Stimulated activated CD4-positive, alpha-beta T cell treated with anti-CD3 and anti-CD28 coated beads, Interleukin-2, amount 100 ng/mL, for 24 hours (primary cell): ENCODE measurements around the gene ATP8A2.

Experiments
- DNase-seq, 2 donors: peaks; one replicate each; pipeline ENCODE4 v3.0.0-alpha.2; 2020

The ATP8A2 gene

GRCh38 chr13:25827831-25828465, 456.2 kb downstream of the ATP8A2 start:
- DNase-seq = no peak

GRCh38 chr13:25833761-25834160, 462.0 kb downstream of the ATP8A2 start:
- no peak for DNase-seq

GRCh38 chr13:25836574-25837336, 465.0 kb downstream of the ATP8A2 start:
- DNase-seq = no peak

- no peak for DNase-seq
Measured at GRCh38 chr13:25839371-25839770, 467.6 kb downstream of the ATP8A2 start.

DNA sequence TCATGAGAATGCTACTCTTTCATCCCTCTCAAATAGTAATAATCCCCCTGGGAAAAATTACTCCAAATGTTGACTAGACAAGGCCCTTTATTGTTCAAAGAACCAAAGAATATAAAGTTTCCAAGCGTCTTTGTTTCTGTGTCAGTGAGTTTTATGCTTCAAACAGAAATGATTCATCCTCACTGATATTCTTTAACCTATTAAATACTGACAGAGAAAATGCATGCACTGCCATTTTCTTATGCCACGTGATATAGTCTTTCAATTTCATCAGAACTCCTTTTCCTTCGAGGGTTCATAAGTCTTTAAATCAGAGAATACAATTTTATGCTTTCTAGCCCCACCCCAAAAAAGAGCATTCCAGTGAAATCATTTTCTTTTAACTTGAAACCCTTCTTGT, 468.5 kb downstream of the ATP8A2 start:
- DNase-seq = no peak

DNA sequence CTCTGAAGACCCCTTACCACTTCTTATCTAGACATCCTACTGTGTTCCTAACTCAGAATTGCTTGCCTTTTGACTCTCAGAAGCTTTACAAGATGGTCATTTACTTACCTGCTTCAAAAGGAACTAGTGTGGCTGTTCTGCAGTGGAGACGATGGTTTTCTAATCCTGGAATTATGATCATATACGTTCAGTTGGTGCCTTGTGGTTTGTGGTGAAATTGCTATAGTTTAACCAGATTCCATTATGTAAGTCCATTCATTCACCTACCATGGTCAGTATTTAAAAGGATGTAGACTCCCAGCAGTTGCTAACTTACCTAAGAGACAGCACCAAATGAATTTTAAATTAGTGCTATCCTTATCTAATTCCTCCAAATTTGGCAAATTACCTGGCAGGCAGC, 469.2 kb downstream of the ATP8A2 start:
- no peak for DNase-seq

DNA sequence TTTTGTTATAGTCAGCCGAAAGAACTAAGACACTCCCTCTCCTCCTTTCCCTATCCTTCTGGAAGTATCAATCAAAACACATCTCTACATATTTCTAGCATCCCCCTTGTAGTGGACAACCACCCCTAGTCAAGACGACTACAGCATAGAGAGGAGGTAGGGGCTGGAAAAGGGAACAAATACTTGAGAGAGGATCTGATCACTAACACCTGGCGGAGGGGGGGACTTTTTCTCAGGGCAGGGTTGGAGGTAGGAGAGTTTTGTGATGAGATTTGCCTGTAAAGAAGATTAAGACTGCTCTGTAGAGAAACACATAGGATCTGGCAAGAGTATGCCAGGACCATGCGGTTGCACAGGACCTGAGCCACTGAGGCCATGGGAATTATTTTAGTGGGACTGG, 471.9 kb downstream of the ATP8A2 start:
- no peak for DNase-seq

GRCh38 chr13:25844559-25845434, 473.0 kb downstream of the ATP8A2 start:
- no peak for DNase-seq

GRCh38 chr13:25846222-25846984, 474.6 kb downstream of the ATP8A2 start:
- no peak for DNase-seq

- no peak for DNase-seq
Measured at GRCh38 chr13:25847145-25847544, 475.4 kb downstream of the ATP8A2 start.

GRCh38 chr13:25847635-25848626, 476.2 kb downstream of the ATP8A2 start:
- no peak for DNase-seq

DNA sequence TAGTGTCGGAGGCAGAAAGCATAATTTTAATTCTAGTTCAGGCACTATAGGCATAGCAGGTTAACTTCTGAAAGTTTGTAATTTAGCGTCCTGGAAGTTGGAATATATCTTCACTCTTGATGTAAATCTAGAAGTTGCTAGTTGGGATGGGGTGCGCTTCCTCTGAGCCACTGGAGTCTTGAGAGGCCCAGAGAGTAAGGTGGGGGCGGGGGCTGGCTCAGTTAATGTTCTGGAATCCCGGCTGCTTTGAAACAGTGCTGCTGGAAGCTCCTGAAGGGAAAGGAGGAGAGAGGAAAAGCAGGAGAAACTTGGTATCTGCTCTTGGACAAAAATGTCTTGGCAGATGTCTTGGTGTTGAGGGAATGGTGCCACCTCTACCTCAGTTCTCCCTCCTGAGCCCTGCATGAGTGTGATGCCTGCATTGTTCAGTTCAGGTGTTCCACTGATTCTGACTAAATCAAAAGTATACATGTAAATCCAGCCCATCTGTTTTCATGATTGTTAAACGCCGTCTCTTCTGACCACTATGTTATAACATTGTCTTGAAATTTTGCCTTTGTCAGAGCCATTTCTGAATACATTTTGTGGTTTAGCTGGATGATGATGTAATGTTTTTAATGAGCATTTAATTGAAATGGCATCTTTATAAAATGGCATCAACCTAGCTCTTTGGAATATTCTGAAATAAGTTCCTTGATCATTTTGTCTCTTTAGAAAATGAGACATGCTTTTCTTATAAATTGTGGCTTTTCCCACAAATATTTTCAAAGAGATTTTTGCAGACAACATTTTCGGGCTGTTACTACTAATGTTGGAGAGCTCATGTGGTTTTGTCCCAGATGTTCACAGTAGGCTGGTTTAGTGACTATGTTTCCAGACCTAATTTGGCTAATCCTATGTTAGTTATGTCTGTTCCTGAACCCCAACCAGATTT, 477.3 kb downstream of the ATP8A2 start:
- no peak for DNase-seq

GRCh38 chr13:25857830-25858229, 486.1 kb downstream of the ATP8A2 start:
- no peak for DNase-seq

- DNase-seq = no peak
Measured at GRCh38 chr13:25859528-25859927, 487.8 kb downstream of the ATP8A2 start.

GRCh38 chr13:25860265-25860664, 488.5 kb downstream of the ATP8A2 start:
- DNase-seq = no peak

- no peak for DNase-seq
Measured at GRCh38 chr13:25860862-25861261, 489.1 kb downstream of the ATP8A2 start.

GRCh38 chr13:25862156-25862555, 490.4 kb downstream of the ATP8A2 start:
- DNase-seq = no peak

GRCh38 chr13:25864116-25864515, 492.3 kb downstream of the ATP8A2 start:
- DNase-seq = no peak

- DNase-seq = no peak
Measured at GRCh38 chr13:25864936-25865335, 493.2 kb downstream of the ATP8A2 start.

GRCh38 chr13:25865391-25865790, 493.6 kb downstream of the ATP8A2 start:
- DNase-seq = no peak
